Cardiac fibroblast (primary cell): Measurements from ENCODE around the gene ING1.

Experiments
- DNase-seq, 2 donors: peaks; one replicate each; pipeline versions ENCODE4 v3.0.0 to v3.0.0-alpha.2; 2010; ENCODE audit warnings: low read depth in 2 of 2
- H3K4me3 ChIP-seq, 2 donors: replicated peaks in 1 of 2; 1 replicate in 1 of 2; 2 replicates in 1 of 2; pipeline ENCODE4 v1.5.1; 2011; ENCODE audit warnings: low read depth in 2 of 2, low read length in 2 of 2, mild to moderate bottlenecking in 2 of 2, moderate library complexity in 1 of 2
- TF ChIP-seq, protein P1 (sequence below): IDR thresholded peaks from one replicate; pipeline ENCODE4 v1.5.1; 2011; ENCODE audit warnings: low read depth, mild to moderate bottlenecking, low read length, inconsistent platforms

Gene ING1

DNA sequence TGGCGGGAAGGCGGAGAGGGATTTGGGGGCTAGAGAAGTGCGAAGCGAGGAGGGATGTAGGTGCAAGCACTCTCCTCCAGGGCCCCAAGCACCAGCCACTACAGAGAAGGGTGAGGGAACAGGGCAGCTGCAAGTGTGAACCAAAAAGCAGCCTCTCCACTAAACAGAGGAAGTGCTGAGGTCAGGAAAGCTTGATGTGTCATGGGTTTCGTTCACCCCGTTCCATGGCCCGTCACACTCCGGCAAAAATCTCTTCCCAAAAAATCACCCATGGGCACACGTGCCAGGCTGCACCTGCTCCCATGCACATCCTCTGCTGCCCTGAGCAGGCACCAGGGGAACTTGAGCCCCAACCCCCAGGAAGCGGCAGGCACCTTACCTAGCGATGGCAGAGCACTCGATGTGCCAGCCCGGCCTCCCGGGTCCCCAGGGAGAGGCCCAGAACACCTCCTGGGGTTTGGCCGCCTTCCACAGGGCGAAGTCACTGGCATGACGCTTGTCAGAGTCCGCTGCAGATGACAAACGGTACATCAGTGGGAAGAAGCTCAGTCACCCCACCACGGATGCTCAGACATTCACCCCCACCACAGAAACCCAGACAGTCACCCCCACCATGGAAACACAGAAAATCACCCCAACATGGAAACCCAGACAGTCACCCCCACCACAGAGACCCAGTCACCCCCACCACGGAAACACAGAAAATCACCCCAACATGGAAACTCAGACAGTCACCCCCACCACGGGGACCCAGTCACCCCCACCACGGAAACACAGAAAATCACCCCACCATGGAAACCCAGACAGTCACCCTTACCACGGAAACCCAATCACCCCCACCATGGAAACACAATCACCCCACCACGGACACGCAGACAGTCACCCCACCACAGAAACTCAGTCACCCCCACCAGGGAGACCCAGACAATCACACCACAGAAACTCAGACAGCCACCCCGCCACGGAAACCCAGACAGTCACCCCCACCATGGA is 36.6 kb upstream of the ING1 start:
- TF ChIP-seq, protein P1, sequence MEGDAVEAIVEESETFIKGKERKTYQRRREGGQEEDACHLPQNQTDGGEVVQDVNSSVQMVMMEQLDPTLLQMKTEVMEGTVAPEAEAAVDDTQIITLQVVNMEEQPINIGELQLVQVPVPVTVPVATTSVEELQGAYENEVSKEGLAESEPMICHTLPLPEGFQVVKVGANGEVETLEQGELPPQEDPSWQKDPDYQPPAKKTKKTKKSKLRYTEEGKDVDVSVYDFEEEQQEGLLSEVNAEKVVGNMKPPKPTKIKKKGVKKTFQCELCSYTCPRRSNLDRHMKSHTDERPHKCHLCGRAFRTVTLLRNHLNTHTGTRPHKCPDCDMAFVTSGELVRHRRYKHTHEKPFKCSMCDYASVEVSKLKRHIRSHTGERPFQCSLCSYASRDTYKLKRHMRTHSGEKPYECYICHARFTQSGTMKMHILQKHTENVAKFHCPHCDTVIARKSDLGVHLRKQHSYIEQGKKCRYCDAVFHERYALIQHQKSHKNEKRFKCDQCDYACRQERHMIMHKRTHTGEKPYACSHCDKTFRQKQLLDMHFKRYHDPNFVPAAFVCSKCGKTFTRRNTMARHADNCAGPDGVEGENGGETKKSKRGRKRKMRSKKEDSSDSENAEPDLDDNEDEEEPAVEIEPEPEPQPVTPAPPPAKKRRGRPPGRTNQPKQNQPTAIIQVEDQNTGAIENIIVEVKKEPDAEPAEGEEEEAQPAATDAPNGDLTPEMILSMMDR = no peak
- no peak overlapping the region for H3K4me3 ChIP-seq
- no peak for DNase-seq

DNA sequence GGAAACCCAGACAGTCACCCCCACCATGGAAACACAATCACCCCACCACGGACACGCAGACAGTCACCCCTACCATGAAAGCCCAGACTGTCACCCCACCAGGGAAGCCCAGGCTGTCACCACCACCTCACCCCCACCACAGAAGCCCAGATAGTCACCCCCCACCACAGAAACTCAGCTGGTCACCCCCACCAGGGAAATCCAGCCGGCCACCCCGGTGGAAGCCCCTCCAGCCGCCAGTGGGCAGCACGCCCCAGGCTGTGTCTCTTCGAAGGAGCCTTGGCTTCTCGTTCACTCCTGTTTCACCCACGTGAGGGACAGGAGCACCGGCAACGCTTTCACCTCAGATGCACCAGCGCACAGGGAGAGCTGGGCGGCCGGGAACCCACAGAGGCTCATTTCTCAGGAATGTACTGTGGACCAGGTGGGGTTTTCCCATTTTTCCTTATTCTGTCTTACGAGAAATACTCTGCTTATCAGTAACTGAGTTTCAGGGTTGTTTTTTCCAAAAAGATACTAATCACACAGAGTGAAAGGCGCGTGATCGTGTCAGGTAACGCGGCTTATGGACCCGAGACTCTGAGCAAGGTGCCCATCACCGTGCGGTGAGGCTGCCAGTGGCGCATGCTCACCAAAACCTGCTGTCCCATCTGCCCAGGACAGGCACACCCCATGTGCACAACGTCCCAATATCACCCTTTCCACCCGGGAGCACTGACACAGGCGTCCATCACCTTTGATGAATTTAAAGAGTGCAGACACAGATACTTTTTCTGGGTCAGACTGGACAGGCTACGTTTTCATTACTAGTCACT is 35.6 kb upstream of the ING1 start:
- no peak overlapping the region for H3K4me3 ChIP-seq
- peak in 1 of 2 donors; percentile 6 for DNase-seq

DNA sequence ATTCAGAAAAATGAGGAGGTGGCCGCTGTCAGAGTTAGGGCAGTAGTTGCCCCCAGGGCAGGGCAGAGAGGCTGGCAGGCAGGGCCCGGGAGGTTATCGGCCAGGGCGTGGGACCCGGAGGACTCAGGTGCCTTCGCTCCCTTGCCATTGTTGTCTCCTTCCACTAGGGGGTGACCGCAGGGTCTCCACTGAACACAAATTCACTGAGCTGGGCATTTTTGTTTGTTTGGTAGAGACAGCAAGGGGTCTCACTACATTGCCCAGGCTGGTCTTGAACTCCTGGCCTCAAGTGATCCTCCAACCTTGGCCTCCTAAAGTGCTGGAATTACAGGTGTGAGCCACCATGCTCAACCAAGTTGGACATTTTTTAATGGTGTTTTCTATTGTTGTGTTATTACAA is 32.6 kb upstream of the ING1 start:
- no peak overlapping the region for H3K4me3 ChIP-seq
- DNase-seq = peak; percentile 21 to 26
- TF ChIP-seq, protein P1 = peak; percentile 67

More for the DNA sequence above, 35.6 kb upstream of the ING1 start:
- TF ChIP-seq, protein P1 = no peak

DNA sequence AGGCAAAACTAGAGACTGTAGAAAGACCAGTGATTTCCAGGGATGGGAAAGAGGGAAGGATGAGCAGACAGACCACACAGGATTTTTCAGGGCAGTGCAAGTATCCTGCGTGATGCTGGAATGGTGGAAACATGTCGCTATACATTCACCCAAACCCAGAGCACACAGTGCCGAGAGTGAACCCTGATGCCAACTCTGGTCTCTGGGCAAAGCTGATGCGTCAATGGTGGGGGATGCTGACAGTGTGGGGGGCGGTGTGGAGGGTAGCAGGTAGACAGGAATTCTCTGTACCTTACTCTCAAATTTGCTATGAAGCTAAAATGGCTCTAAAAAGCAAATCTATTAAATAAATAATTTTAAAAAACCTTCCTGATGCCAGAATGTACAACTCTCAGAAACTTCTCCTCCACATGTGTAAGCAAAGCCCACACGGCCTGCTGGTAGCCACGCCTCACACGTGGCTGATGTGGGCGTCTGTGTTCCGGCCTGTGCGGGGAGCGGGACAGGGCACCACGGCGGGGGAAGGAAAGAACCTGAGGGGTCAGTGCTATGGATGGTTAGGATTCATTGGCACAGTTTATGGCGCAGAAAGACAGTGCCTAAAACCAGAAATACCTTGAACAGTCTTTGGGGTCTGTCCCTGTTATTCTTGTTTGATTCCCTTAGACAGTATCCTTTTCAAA is 31.5 kb upstream of the ING1 start:
- TF ChIP-seq, protein P1 = no peak
- no peak overlapping the region for H3K4me3 ChIP-seq
- no peak for DNase-seq

DNA sequence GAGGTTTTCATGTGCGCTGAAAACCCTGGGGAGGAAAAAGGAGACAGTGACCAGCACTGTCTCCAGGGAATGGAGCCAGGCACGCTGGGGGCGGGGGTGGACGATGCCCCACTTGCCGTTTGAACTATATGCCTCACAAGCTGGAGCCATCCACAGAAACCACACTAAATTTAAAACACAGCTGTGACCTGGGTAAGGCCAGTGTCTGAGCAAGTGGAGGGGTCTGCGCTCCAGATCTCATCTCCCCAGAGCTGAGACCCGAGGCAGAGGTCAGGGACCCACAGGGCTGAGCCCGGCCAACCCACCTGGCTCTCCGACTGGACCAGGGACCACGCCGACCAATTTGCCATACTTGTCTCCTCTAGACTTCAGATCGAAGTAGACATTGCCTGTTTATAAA is 30.8 kb upstream of the ING1 start:
- H3K4me3 ChIP-seq = no peak overlapping the region
- TF ChIP-seq, protein P1 = no peak
- no peak for DNase-seq

DNA sequence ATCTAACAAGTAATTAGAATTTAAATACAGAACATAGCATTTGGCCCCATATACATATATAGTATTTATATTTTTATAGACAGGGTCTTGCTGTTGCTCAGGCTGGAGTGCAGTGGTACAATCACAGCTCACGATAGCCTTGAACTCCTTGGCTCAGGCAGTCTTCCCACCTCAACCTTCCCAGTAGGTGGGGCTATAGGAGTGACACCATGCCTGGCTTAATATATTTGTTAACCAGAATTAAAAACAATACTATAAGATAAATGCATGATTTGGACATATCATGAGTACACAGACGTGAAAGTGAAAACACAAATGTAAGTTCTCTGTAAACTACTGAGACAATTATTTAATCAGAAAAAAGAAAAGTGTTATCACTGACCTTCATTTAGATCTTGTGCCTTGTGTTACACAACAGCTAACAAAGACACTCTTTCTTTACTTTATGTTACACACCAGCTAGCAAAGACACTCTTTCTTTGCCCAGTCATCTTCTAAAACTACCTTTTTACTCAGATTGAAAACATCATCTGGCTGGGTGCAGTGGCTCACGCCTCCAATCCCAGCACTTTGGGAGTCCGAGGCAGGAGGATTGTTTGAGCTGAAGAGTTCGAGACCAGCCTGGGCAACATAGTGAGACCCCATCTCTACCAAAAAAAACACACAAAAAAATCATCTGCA is 30.2 kb upstream of the ING1 start:
- TF ChIP-seq, protein P1 = peak; percentile 56
- no peak overlapping the region for H3K4me3 ChIP-seq
- peak; percentile 25 to 55 for DNase-seq
